ENCODE results near the gene SHB. TPM values are rescaled to one million over a fixed set of nuclear protein-coding genes. Genes with fewer than 3 reads are reported as not detected.
"Not testable (repeated sequence)": the region's sequence is repeated elsewhere in the genome, so short reads cannot be mapped to it uniquely, and the experiment has no call there.

Gene SHB
- total RNA-seq, 1 donor from 2014 or later, result 33.4 TPM

DNA sequence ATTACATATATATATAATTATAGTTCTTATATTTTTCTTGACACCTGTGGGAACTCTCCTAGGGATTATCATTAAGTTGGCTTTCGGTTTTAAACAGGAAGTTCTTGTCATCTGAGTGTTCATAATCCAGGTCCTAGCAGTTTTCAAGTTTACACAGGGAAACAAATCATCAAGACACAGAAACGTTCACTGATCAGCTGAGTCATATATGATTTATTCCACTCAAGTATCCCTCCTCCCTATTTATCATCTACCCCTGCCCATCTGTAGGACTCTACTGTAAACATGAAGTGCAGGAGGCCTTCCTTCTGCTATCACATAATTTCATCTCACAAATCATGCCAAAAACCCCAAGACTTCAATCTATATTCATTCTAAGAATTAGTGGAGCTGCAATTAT, 171.4 kb downstream of the SHB start:
- peak; percentile 46 for DNase-seq

- no peak for DNase-seq
These were observed 177.0 kb downstream of the SHB start for GRCh38 chr9:37892063-37892462.

GRCh38 chr9:37891042-37891441, 178.0 kb downstream of the SHB start:
- DNase-seq, result not testable (repeated sequence)

DNA sequence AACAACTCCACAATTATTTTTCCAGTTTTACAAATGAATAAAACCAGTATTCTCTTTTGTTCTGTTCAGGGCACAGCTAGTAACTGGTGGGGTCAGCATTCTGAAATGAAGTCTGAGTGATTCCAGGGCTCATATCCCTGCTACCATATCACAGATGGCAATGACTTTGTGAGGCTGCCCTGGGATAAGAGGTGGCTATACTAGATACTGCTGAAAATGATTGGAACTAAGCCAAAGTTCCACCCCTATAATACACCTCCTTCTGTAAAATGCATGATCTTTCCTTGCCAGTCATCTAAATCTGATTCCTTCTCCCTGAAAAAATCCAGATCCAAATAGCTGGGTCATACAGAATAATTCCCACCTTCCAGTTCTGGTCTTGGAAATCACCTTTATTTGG, 179.5 kb downstream of the SHB start:
- no peak for DNase-seq

- not testable (repeated sequence) for DNase-seq
These were observed 180.9 kb downstream of the SHB start for GRCh38 chr9:37887977-37888583.

DNA sequence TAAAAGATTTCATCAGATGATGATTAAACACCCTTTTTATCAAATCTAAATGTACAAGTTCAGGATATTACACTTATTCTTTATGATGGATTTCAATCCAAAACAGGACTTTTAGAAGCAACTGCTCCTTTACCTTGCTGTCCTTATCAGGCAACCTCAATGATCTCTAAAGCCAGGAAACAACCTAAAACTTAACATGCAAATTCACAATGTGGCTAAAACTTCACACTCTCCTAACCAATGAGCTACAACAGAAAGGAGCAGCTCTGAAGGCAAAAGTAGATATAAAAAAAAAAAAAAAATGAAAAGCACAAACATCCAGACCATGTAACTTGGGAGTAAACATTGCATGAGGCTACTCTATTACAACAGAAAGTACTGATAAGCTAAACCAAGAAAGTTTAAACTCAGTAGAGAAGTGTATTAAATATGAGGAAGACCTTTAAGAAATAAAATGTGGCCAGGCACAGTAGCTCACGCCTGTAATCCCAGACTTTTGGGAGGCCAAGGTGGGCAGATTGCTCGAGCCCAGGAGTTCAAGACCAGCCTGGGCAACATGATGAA, 188.0 kb downstream of the SHB start:
- no peak for DNase-seq

GRCh38 chr9:37876376-37876775, 192.7 kb downstream of the SHB start:
- DNase-seq, result no peak

- no peak for DNase-seq
These were observed 195.1 kb downstream of the SHB start for GRCh38 chr9:37873955-37874354.

DNA sequence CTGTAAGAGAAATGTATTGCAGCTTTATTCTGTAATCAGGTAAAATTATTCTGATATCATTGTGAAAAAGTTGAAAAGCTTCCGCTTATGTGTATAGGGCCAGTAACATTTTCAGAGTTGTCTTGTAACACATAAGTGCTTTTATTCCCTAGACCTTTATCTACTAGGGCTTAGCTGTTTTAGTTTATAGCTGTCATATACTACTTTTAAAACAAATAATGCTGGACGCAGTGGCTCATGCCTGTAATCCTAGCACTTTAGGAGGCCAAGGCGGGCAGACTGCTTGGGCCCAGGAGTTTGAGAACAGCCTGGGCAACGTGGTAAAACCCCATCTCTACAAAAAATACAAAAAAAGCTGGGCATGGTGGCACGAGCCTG, 198.2 kb downstream of the SHB start:
- no peak for DNase-seq

- DNase-seq, result no peak
These were observed 198.8 kb downstream of the SHB start for GRCh38 chr9:37870081-37870798.

Other genes with a start within 250 kb of the SHB start
- gene SLC25A51, start 165.1 kb downstream of the SHB start, total RNA-seq, result 71.2 and 93.1 TPM in 2 replicates

Measured in dermis blood vessel endothelial cell (primary cell).